ENCODE measurements around the gene TSPOAP1. TPM values are rescaled to one million over a fixed set of nuclear protein-coding genes. Genes with fewer than 3 reads are reported as not detected.

TSPOAP1 gene
- total RNA-seq, 1 donor from 2014 or later = 0.79 TPM

DNA sequence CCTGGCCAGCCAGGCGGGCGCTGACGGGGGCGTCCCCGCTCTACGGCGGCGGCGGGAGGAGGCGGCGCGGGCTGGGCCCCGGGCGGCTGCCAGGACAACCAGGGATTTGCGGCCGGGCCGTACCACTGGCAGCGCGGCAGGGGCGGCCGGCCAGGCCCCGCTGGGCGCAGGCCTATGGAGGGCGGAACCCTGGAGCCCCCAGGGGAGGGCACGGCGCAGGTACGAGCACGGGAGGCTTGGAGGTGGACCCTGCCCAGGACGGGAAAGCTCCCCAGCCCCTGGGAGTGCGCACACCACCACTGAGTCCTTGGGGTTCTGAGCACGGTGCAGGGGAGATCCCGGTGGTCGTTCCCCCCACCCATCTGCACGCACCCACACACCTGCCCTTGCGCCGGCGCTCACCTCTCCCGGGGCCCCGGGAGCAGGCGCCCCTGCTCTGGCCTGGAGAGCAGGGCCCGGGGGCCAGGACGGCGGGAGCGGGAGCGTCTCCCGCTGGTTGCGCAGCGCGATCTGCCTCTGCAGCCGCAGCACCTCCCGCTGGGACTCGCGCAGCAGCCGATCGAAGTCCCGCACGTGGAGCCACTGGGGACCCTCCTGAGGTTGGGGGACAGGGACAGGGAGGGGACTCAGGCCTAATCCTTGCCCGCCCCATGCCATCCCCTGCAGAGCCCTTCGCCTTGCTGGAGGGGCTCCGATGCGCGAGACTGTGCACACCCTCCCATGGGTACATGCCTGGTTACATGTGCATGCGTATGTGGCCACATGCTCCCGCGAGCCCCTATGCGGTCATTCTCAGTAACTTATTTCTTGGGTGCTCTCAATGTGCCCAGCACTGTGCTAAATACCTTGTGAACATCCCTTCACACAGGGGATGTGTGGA, 3.9 kb downstream of the TSPOAP1 start:
- H3K9me3 ChIP-seq (ENCODE audit: insufficient read depth, low read depth, low read length) = no peaks in the 10 kb centered on the region
- Mint-ChIP-seq H3K27ac (ENCODE audit: unreplicated experiment) (no peak overlapping the region), H3K27me3 (ENCODE audit: low read depth, unreplicated experiment) (peaks cover 50% of the 10 kb centered on the region), H3K4me1 (ENCODE audit: low read depth, unreplicated experiment) (peaks cover 3% of the 10 kb centered on the region), H3K9me3 (ENCODE audit: unreplicated experiment) (no peaks in the 10 kb centered on the region), H3K36me3 (ENCODE audit: low read depth, unreplicated experiment) (peaks cover 3% of the 10 kb centered on the region), H3K4me3 (ENCODE audit: unreplicated experiment) (no peak overlapping the region)
- peak overlapping the region; percentile 56 for H3K4me3 ChIP-seq (ENCODE audit: insufficient read depth, low read depth, low read length)
- no peak overlapping the region for H3K27ac ChIP-seq (ENCODE audit: low read depth, low read length)
- H3K27me3 ChIP-seq (ENCODE audit: insufficient read depth, low read length) = peaks cover 18% of the 10 kb centered on the region
- H3K4me2 ChIP-seq (ENCODE audit: low read length) = peak overlapping the region; percentile 87
- peak overlapping the region; percentile 43 for H3K9ac ChIP-seq (ENCODE audit: low read length)
- peak overlapping the region; percentile 87 for H2AFZ ChIP-seq (ENCODE audit: low read depth, low read length)
- H3K36me3 ChIP-seq (ENCODE audit: insufficient read depth, low read length) = no peaks in the 10 kb centered on the region
- DNase-seq (ENCODE audit: low read depth) (no peak), FAIRE-seq (no peak)
- peak; percentile 48 for TF ChIP-seq EZH2 (IDR thresholded peaks at IDR 0.05; ENCODE audit: insufficient read depth, low read length)
- TF ChIP-seq, protein P1, sequence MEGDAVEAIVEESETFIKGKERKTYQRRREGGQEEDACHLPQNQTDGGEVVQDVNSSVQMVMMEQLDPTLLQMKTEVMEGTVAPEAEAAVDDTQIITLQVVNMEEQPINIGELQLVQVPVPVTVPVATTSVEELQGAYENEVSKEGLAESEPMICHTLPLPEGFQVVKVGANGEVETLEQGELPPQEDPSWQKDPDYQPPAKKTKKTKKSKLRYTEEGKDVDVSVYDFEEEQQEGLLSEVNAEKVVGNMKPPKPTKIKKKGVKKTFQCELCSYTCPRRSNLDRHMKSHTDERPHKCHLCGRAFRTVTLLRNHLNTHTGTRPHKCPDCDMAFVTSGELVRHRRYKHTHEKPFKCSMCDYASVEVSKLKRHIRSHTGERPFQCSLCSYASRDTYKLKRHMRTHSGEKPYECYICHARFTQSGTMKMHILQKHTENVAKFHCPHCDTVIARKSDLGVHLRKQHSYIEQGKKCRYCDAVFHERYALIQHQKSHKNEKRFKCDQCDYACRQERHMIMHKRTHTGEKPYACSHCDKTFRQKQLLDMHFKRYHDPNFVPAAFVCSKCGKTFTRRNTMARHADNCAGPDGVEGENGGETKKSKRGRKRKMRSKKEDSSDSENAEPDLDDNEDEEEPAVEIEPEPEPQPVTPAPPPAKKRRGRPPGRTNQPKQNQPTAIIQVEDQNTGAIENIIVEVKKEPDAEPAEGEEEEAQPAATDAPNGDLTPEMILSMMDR (IDR thresholded peaks at IDR 0.05; ENCODE audit: insufficient read depth, low read depth, low read length) = no peak
- H3K4me1 ChIP-seq (ENCODE audit: insufficient read depth, low read length) = peaks cover 18% of the 10 kb centered on the region
- no peaks in the 10 kb centered on the region for H3K79me2 ChIP-seq (ENCODE audit: insufficient read depth, low read length)
- H4K20me1 ChIP-seq (ENCODE audit: insufficient read depth, low read length) = no peaks in the 10 kb centered on the region

DNA sequence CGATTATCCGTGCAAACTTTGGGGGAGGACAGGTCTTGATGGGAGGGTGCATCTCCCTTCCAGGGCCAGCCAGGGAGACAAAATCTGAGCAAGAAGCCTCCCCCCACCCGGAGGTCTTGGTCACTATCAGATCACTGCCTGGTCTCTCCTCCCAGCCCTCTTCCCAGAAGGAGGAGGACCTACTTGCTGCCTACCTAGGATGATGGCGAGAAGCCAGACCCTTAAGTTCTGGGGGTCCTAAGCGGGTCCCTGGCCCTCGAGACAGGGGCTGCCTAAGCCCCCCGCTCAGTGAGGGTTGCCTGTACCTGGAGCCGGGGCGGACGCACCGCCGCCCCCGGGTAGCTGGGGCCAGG, 4.6 kb downstream of the TSPOAP1 start:
- peaks cover 47% of the 10 kb centered on the region for H3K27me3 Mint-ChIP-seq (ENCODE audit: low read depth, unreplicated experiment)
- Histone ChIP-seq H3K4me2 (ENCODE audit: low read length) (peak overlapping the region; percentile 87), H3K27ac (ENCODE audit: low read depth, low read length) (no peak overlapping the region)

More for the DNA sequence above, 4.6 kb downstream of the TSPOAP1 start:
- H3K27me3 ChIP-seq (ENCODE audit: insufficient read depth, low read length) = peaks cover 18% of the 10 kb centered on the region
- Mint-ChIP-seq H3K4me1 (ENCODE audit: low read depth, unreplicated experiment) (peaks cover 3% of the 10 kb centered on the region), H3K27ac (ENCODE audit: unreplicated experiment) (no peak overlapping the region), H3K4me3 (ENCODE audit: unreplicated experiment) (no peak overlapping the region), H3K9me3 (ENCODE audit: unreplicated experiment) (no peaks in the 10 kb centered on the region), H3K36me3 (ENCODE audit: low read depth, unreplicated experiment) (peaks cover 3% of the 10 kb centered on the region)
- H3K36me3 ChIP-seq (ENCODE audit: insufficient read depth, low read length) = no peaks in the 10 kb centered on the region
- no peak for TF ChIP-seq EZH2 (IDR thresholded peaks at IDR 0.05; ENCODE audit: insufficient read depth, low read length)
- TF ChIP-seq, protein P1 (IDR thresholded peaks at IDR 0.05; ENCODE audit: insufficient read depth, low read depth, low read length) = no peak
- peak overlapping the region; percentile 31 for H3K9ac ChIP-seq (ENCODE audit: low read length)
- H4K20me1 ChIP-seq (ENCODE audit: insufficient read depth, low read length) = no peaks in the 10 kb centered on the region
- peak overlapping the region; percentile 63 for H2AFZ ChIP-seq (ENCODE audit: low read depth, low read length)
- no peak for DNase-seq (ENCODE audit: low read depth)
- peak overlapping the region; percentile 17 for H3K4me3 ChIP-seq (ENCODE audit: insufficient read depth, low read depth, low read length)
- H3K79me2 ChIP-seq (ENCODE audit: insufficient read depth, low read length) = no peaks in the 10 kb centered on the region
- no peak for FAIRE-seq
- no peaks in the 10 kb centered on the region for H3K9me3 ChIP-seq (ENCODE audit: insufficient read depth, low read depth, low read length)
- H3K4me1 ChIP-seq (ENCODE audit: insufficient read depth, low read length) = peaks cover 17% of the 10 kb centered on the region
